ENCODE results near the gene CTNNBL1.

CTNNBL1 gene

DNA sequence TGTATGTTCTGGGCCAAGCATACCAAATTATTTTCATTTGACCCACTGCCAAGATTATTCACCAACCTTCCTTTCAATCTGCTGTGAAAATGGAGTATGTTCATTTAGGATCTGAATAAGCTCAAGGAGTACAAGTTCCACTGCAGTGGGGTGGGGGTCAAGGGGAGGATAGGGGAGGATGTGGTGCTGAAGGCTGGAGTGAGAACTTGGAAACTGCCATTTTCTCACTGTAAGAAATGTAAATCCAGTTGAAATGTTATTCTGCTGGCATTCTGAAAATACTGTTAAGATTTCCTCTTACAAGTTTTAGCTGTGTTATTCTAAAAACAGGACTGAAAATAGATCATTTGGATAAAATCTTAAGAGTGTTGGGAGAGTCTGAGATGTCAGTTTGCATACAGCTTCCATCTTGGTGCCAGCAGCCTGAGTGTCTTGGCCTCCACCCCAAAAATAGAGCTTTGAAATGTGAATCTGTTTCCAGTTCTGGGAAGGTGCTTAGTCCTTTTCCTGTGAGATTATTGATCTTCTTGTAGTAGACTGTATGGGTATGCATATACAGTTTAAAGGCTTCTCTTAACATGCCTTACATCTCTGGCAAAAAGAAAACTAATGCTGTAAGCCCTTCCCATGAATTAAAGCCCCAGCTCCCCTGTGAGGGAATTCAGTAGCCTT lies 84.3 kb downstream of the CTNNBL1 start:
- no peak for DNase-seq

DNA sequence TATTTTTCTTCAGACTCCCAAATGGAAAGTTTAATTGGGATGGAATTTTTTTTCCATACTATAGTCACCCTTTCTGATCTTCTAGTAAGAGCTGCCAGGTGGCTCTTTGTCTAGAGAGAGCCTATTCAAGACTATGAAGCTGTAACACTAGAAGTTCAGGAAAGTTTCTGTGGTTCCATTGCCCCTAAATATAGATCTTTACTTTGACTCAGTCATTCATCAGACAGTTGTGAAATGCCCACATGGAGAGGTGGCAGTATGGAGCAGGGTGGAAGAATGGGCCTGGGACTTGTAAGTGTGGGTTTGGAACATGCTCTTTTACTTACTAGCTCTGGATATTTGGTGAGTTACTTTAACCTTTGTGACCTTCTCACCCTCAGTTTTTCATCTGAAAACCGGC lies 87.8 kb downstream of the CTNNBL1 start:
- no peak for DNase-seq

DNA sequence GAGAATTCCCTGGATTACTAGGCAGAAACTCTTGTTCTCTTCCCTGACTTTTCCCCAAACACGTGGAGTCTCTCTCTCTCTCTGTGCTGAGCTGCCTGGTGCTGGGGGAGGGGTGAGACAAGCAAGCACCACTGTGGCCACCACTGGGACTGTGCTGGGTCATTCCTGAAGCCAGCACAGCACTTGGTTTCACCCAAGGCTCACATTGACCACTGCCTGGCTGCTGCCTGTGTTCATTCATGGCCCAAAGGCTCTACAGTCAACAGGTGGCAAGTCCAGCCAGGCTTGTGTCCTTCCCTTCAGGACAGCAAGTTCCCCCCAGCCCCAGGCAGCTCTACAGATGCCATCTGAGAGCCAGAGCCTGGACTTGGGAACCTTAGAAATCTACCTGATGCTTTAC lies 92.2 kb downstream of the CTNNBL1 start:
- DNase-seq, result no peak

DNA sequence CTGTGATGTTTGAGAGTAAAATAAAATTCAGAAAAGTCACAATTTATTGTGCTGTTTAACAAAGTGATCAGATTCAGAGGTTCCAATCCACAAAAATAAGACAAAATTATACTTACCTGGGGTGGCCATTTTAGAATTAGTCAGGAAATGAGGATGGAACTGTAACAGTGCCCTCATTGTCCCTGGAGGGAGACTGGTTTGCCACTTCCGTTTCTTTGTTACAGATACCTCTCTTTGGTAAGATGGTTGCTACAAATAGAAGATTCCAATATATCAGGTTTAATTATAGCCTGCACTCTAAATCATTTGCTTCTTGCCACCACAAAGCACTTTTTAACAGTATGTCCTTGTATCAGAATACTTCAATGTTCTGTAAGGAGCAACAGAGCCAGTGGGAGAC lies 95.6 kb downstream of the CTNNBL1 start:
- DNase-seq, result no peak

DNA sequence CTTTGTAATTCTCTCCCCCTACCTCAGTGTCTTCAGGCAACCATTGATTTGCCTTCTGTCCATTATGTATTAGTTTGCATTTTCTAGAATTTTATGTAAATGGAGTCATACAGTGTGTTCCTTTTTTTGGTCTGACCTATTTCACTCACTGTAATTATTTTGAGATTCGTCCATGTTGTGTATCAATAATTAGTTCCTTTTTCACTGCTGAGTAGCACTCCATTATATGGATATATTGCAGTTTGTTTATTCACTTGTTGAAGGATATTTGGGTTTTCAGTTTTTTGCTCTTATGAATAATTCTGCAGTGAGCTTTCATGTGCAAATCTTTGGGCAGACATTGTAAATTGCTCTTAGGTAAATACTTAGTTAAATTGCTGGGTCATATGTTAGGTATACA lies 97.1 kb downstream of the CTNNBL1 start:
- no peak for DNase-seq

DNA sequence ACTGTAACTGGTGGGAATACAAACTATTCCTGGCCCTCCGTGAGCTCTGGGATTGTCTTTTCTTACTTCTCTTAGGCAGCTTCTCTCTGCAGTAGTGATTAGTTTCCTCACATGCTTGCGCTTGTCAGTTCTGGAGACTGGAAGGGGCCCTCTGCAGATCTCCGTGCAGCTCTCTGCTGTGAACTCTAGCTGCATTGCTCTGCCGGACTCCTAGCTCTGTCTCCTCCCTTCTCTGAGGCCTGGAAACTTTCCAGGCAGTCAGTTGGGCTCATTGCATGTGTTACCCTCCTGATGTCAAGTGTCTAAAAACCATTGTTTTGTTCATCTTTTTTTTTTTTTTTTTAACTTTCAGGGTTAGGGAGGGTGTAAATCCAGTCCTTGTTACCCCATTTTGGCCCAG lies 102.3 kb downstream of the CTNNBL1 start:
- DNase-seq, result no peak

DNA sequence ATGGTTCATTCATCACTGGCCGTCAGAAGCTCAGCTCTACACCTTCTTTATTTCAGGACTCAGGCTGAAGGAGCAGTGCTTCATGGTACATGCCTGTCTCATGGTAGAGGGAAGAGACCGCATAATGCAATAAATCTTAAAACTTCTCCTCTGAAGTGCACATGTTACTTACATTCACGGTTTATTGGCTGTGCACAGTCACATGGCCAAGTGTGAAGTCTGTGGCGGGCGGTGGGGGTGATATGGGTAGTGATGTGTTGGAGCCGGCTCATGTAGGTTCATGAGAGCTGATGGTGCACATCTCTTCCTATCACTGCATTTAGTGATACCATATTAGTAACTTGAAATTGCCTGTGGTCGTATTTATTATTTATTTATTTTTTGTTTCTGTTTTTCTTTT lies 102.9 kb downstream of the CTNNBL1 start:
- no peak for DNase-seq

DNA sequence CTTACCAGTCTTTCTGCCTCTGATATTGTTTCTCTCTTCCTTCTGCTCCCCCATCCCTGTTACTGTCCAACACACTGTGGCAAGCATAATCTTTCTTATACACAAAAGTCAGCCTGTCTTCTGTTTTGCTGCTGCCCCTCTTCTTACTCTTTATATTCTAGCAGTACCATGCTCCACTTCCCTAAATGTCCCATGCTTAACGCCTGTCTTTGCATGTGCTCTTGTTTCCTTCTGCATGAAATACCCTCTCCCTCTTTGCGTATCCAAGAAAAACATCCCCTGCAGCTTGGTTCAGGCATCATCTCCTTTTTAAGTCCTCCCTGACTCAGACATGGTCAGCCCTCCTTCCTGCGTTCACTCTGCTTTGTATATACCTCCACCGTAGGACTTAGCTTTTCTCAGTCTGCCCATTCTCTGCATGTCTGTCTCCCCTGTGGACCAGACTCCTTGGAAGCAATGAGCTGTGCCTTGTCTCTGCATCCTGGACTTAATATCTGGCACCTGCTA lies 103.9 kb downstream of the CTNNBL1 start:
- no peak for DNase-seq

DNA sequence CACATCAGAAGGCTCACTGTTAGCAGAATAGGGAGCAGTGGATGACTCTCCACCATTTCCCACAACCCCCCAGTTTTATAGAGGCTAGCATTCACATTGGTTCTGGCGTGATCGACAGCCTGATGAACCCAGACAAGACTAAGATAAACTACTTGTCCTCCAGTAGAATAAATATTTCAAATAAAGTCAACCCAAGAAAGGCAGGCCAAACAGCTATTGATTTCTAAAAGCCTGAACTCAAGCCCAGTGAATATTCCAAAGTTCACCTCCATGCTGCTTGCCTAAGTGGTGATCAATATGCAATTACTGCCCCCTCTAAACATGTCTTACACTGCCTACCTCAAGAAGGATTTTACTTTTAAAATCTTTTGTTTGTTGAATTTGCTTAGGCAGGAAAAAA lies 104.5 kb downstream of the CTNNBL1 start:
- DNase-seq, result no peak

DNA sequence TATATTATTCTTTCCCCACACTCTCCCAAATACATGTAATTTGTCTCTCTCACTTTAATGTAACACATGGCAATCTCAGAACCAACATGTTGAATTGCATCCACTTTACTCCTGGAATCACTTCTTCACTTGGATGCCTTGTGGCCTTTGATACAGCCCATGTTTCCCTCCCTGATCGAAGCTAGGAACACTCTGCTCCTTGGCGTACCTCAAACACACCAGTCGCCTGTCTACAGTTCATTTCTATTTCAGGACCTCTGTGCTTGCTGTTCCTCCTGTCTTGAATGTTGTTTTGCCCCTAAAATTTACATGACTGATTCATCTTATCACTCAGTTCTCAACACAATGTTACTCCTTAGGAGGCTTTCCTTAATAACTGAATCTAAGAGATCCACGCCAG lies 106.8 kb downstream of the CTNNBL1 start:
- no peak for DNase-seq

DNA sequence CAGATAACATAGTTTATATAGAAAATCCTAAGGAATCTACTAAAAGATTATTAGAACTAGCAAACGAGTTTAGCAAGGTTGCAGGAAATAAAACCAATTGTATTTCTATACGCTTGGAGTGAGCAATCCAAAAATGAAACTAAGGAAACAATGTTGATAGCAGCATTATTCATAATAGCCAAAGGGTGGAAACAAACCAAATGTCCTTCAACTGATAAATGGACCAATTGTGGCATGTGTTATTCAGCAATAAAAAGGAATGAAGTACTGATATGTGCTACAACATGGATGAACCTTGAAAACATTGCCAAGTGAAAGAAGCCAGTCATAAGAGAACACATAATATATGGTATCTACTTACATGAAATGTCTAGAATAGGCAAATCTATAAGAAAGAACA lies 108.1 kb downstream of the CTNNBL1 start:
- DNase-seq, result no peak

DNA sequence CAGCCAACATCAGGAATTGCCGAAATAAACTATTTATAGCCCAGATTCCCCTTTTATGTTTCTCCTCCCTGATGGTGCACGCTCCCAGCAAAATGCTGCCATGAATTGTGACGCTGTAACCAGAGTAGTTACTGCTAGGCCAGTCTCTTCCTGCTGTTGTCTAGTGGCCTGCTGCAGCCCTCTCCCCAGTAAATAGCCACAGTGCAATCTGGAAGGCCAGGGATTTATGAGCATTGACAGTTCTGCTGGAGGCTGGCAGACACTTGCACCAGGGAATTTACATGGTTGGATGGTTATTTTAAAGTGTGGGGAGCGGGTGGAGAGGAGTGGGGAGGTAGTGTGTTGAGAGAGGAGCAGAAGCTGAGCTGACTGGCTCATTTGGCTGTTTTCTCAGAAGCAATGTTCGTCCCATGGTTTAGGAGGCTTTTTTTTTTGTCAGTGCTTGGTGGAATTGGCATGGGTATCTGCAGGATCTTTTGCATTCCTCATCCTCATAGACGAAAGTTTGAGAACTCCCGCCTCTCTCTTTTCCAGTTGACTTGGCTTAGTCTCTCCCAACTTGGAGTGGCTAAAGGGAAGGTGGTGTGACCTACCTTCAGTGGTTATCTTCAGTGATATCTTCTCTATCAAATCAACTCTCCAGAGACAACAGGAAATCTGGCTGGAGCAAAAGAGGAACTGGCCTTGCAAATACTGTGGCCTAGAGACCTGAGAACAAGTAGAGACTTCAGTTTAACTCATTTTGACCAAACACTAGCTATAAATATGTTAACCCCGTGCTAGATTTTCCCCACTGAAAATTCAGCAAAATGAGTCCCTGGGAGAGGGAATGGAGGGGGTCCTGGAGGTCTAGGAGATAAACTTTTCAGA lies 109.8 kb downstream of the CTNNBL1 start:
- no peak for DNase-seq

DNA sequence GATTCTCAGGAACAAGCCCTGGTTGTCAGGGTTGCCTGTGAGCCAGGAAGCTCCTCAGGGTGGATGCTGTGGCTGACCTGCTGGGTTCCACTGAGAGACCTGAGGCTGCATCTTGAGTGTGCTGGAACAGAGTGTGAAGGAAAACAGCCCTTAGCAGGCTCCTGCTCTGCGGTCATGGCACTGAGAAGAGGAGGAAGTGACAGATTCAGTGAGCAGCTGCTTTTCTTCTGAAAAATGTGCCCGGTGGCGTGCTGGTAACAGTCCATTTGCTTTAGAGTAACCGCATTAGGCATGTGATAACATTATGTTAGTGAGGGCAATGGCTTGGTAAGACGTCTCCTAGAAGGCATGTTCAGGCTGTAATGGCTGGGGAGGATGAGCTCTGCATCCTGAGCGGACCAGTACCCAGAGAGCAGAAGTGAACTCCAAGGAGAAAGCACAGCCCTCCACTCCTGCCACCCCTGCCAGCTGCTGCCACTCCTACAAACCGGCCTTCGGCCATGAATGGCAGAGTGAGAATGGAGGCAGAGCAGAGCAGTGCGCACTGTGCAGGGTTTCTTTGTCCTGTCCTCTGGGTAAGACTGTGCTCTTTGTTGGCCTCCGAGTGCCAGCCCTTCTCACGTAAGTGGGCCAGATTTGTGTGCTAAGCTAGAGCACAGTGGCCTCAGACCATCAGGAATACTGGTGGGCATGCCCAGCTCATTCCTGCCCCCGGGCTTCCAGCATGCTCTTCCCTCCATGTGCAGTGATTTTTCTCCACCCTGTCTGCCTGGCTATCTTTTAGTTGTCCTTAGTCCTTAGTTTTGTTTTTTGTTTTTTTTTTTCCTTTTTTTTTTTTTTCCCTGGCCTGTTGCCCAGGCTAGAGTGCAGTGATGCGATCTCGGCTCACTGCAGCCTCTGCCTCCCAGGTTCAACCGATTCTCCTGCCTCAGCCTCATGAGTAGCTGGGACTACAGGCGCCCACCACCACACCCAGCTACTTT lies 111.0 kb downstream of the CTNNBL1 start:
- peak; percentile 20 for DNase-seq

DNA sequence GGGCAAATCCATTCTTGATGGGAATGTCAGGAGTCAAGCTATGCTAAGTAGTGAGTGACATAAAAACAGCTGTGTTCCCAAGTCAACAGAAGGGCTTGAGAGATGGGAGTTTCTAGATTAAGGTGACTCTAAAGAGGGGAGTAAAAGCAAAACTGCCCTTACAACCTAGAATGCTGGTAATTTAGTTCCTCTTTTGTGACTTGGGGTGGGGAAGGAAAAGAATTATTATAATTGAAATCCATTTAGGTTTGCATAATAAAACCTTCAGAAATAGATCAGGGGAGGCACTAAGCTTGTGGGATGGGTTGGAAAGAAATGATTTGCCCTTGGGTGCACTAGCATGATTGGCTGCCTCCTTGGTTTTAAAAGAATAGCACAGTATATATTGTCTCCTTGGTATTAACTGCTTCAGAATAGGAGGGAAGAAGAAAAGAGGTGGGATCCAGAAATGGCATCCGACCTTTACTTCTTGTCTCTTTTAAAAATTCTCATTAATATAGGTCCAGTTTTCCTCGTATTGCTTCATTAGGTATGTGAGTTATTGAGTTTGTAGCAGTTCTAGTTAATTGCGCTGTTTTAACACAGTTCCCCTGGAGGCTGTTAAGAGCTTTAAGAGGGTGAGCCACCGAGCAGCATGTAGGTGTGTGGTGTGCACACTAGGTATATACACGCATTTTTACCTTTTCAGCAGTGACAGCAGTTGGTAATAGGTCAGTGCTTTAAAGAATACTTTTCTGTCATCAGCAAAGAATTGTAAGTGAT lies 113.8 kb downstream of the CTNNBL1 start:
- no peak for DNase-seq

DNA sequence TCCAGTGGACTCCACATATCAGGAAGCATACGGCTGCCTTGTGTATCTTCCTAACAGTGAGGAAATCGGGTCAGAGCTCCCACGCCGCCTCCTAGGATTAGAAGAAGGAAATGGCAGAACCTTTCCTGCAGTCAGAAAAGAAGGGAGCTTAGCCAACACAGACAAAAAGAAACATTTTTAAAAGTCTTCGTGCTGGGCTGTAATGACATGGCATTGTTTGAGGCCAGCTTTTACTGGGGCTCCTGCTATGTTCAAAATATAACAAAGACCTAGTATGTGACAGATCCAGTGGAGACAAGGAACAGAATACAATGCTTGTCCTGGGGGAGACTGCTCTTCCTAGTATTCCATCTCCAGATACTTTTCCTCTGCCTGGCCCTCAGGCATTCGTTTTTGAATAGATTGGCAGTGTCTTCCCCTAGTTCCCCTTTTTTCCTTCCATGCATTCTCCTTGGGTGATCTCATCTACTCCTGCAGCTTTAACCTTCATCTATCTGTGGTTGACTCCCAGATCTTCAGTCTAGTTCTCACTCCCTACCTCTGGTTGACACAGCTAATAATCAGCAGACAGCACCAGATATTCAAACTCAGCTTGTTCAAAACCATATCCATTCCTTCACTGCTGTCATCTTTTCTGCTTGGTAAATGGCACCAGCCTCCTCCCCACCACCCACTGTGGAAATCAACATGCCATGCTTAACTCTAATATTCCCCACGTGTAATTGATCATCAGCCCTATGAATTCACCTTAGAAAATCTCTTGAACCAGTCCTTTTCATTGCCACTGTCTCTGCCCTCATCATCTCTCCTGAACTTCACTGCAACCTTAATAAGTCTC lies 114.6 kb downstream of the CTNNBL1 start:
- no peak for DNase-seq

DNA sequence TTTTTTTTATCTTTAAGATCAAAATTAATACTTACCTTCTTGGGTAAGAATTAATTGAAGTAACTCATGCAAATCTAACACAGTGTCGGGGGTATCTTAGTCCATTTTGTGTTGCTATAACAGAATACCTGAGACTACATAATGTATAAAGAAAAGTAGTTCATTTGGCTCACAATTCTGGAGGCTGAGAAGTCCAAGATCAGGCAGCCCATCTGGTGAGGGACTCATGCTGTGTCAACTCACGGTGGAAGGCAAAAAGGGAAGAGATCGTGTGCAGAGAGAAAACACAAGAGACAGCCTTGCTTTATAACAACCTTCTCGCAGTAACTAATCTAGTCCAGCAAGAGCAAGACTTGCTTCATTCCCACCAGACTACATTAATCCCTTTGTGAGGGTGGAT lies 116.2 kb downstream of the CTNNBL1 start:
- DNase-seq, result no peak

DNA sequence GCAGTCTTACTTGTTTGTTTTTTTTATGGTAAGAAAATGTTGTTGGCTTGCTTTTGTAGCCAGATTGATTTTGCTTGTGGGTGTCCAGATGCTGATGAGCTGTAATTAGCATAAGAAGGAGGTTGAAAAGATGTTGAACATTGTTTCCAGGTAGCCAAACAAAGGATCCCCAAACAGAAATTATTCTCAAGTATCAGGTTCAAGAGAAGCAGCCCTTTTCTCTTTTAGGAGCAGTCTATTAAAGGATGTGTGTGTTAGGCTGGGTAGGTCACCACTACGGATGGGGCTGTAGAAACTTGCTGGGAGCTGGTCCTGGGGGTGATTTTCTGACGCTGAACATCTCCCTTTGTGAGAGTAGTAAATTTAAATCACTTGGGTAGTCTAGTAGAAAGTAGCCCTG lies 122.2 kb downstream of the CTNNBL1 start:
- no peak for DNase-seq

DNA sequence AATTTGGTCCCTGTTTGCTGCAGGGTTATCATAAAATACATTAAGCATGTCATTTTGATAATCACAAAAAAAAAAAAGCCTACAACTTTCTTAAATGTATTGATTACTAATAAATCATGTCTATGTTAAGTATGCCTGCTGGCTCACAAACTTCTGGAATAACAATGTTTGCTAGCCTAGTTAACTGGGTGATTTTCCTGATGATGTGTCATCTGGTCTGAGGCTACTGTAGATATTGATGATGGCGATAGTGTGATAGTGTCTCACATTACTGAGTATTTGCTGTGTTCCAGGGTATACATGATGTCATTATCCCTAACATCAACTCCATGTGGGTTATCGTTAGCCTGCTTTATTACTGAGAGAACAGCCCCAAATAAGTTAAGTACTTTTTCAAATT lies 122.9 kb downstream of the CTNNBL1 start:
- no peak for DNase-seq

DNA sequence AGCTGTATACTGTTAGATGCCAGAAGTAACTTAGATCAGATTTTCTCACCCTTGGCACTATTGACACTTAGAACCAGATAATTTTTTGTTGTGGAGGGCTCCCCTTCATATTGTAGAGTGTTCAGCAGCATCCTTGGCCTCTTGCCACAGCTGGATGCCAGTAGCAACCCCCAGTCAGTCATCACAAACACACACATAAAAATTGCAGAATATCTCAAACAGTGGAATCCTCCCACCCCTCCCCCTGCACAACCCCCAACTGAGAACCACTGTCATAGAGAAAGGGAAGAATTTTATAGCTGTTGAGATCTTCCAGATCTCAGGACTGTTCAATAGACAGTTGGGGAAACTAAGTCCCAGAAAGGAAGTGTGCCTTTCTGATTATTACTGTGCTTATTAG lies 127.9 kb downstream of the CTNNBL1 start:
- DNase-seq, result no peak

DNA sequence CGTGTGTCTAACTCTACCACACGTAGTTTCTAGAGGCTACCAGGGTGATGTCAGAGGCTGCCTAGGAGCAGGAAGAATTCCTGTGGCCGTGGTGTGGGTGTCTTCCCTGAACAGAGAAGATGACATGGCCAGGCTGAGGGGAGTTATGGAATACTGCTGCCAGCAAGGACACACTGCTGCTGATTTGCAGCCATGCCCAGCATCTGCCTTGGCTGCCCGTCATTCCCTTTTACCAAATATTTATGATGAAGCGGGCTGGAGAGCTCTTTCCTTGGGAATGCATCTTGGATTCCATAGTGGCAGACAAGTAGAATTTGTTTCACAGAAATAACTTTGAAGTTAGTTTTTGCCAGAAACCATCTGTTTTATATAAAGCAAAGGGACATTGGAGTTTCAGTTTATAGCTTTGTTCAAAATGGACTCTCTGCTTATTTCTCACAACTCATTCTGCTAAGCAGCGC lies 128.3 kb downstream of the CTNNBL1 start:
- no peak for DNase-seq

DNA sequence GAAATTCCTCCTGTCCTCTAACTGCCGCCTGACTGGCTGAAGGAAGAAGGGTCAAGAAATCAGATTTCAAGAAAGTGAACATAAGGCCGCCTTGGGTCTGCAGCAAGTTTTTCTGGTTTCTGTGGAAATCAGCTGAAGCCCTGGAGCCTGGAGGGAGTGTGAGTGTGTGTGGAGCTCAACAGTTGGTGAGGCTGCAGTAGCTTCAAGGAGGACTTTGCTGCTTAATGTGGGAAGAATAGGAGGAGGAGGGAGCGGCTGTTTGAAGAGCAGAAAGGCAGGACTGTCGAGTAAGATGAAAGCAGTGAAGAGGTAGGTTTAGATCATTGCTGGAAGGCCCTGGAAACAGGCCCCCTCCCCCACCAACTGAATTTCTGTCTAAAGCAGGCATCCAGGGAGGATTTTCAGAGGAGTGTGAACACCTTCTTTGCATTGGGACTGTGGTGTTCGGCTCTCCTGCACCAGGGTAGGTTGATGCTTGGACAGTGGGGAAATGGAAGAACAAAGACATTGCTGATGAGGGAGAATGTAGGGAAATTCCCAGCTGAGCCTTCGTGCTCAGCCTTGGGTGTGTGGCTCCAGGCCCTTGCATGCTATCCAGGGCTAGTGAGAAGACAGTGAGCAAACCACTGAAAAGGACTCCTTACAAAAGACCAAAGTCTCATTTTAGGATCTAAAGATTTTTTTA lies 129.6 kb downstream of the CTNNBL1 start:
- no peak for DNase-seq
